ENCODE results near the gene GLRX2. TPM values are rescaled to one million over a fixed set of nuclear protein-coding genes. Genes with fewer than 3 reads are reported as not detected.
"Not testable (repeated sequence)": the region's sequence is repeated elsewhere in the genome, so short reads cannot be mapped to it uniquely, and the experiment has no call there.

GLRX2 gene
- total and polyA plus RNA-seq, 4 donors: 3.1 to 25.8 (median 7.8) TPM

DNA sequence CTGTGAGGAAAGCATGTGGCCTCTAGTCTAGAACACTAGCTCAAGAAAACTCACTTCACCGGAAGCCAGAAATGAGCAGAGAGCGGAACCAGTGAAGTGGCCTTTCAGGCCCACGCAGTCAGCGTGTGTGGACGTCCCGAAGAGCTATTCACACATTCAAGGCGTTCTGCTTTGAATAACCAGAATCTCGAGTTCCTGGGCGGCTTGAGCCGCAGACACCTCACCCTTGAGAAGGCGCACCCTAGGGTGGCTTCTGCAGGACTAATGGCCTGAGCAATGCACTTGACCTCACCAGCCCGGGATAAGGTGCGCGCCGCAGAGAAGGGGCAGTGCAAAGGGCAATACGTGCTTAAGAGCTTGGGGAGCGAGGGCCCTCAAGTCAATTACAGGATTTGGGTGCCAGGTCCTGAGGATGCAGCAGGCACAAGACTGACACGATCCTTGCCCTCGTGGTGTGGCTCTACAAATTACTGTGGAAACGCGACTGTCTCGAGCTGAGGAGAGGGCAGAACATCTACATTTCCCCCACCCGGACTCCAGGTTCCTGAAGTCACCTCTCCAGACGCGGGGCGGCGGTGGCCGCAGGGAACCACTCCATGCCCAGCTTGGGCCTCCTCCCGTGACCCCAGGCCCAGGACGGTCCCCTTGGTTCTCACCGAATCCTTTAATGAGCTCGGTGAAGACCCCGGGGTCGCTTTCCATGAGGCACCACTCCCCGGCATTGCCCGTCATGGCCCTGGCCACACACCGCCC lies 46.5 kb downstream of the GLRX2 start:
- peak; percentile 63 for DNase-seq (ENCODE audit: low spot score)
- Histone ChIP-seq H3K27me3 (ENCODE audit: control insufficient read depth in 4 of 4, insufficient read depth in 4 of 4, low read length in 3 of 4) (no peaks in the 10 kb centered on the region), H3K9ac (ENCODE audit: low read depth in 1 of 2, low read length in 2 of 2) (peak overlapping the region; percentile 87 to 97), H3K9me3 (ENCODE audit: control insufficient read depth in 4 of 4, low read length in 3 of 4) (no peaks in the 10 kb centered on the region), H3K27ac (ENCODE audit: low read depth in 1 of 2, low read length in 2 of 2) (peak overlapping the region; percentile 94 to 98), H3K4me3 (ENCODE audit: low read depth in 1 of 3, low read length in 3 of 3) (peak overlapping the region; percentile 85 to 94 (median 89)), H3K4me1 (ENCODE audit: control insufficient read depth in 4 of 4, insufficient read depth in 4 of 4, low read length in 3 of 4) (peaks cover 6 to 27% (median 17%) of the 10 kb centered on the region in 4 donors), H3K36me3 (ENCODE audit: control insufficient read depth in 4 of 4, insufficient read depth in 3 of 4, low read depth in 1 of 4, low read length in 3 of 4) (no peaks in the 10 kb centered on the region)
- under 1% methylated on average over 37 of the region's 37 CpGs for WGBS
- TF ChIP-seq, protein P1, sequence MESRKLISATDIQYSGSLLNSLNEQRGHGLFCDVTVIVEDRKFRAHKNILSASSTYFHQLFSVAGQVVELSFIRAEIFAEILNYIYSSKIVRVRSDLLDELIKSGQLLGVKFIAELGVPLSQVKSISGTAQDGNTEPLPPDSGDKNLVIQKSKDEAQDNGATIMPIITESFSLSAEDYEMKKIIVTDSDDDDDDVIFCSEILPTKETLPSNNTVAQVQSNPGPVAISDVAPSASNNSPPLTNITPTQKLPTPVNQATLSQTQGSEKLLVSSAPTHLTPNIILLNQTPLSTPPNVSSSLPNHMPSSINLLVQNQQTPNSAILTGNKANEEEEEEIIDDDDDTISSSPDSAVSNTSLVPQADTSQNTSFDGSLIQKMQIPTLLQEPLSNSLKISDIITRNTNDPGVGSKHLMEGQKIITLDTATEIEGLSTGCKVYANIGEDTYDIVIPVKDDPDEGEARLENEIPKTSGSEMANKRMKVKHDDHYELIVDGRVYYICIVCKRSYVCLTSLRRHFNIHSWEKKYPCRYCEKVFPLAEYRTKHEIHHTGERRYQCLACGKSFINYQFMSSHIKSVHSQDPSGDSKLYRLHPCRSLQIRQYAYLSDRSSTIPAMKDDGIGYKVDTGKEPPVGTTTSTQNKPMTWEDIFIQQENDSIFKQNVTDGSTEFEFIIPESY (IDR thresholded peaks at IDR 0.05): no peak
- peak in 1 of 2 donors; percentile 23 for TF ChIP-seq GABPA (IDR thresholded peaks at IDR 0.05 in 1 of 2, conservative IDR thresholded peaks at IDR 0.05 in 1 of 2)
- TF ChIP-seq HNF4A (conservative IDR thresholded peaks at IDR 0.05): peak in 1 of 2 donors; percentile 9
- TF ChIP-seq EGR1 (IDR thresholded peaks at IDR 0.05; ENCODE audit: low read depth in 2 of 2): no peak

DNA sequence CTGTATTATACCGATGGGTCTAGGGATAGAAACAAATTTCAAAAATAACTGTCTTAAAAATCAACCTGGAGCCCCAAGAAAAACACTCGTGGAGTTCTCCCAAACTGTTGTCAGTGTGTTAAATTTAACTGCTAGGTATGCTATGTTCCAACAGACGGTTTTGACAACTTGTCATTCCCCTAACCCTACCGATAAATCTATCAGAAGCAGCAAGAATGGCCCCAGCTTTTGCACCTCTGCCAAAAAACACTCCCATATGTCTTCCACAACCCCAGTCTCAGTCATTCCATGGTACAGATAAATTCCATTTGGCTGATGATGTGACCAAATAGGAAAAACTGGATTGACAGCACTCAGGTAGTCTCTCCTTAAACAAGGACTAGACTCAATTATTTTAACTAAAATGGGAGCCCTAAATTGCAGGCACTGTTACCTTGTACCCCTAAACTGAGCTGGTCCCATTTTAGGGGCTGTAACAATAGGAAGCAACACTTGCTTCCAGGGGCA lies 51.0 kb downstream of the GLRX2 start:
- Histone ChIP-seq H3K36me3 (ENCODE audit: control insufficient read depth in 4 of 4, insufficient read depth in 3 of 4, low read depth in 1 of 4, low read length in 3 of 4) (peaks cover 0 to 8% (median 2%) of the 10 kb centered on the region in 4 donors), H3K4me3 (ENCODE audit: low read depth in 1 of 3, low read length in 3 of 3) (no peak overlapping the region), H3K4me1 (ENCODE audit: control insufficient read depth in 4 of 4, insufficient read depth in 4 of 4, low read length in 3 of 4) (peaks cover 0 to 14% (median 8%) of the 10 kb centered on the region in 4 donors), H3K27ac (ENCODE audit: low read depth in 1 of 2, low read length in 2 of 2) (no peak overlapping the region), H3K9ac (ENCODE audit: low read depth in 1 of 2, low read length in 2 of 2) (no peak overlapping the region), H3K9me3 (ENCODE audit: control insufficient read depth in 4 of 4, low read length in 3 of 4) (no peaks in the 10 kb centered on the region), H3K27me3 (ENCODE audit: control insufficient read depth in 4 of 4, insufficient read depth in 4 of 4, low read length in 3 of 4) (no peaks in the 10 kb centered on the region)
- DNase-seq (ENCODE audit: low spot score): no peak
- 94% methylated on average over 4 of the region's 4 CpGs for WGBS
- TF ChIP-seq, protein P1 (IDR thresholded peaks at IDR 0.05): no peak
- no peak for TF ChIP-seq GABPA (IDR thresholded peaks at IDR 0.05 in 1 of 2, conservative IDR thresholded peaks at IDR 0.05 in 1 of 2)
- TF ChIP-seq HNF4G (IDR thresholded peaks at IDR 0.05): no peak
- TF ChIP-seq EGR1 (IDR thresholded peaks at IDR 0.05; ENCODE audit: low read depth in 2 of 2): no peak
- no peak for TF ChIP-seq TAF1 (conservative IDR thresholded peaks at IDR 0.05)
- TF ChIP-seq, protein P2, sequence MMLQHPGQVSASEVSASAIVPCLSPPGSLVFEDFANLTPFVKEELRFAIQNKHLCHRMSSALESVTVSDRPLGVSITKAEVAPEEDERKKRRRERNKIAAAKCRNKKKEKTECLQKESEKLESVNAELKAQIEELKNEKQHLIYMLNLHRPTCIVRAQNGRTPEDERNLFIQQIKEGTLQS (IDR thresholded peaks at IDR 0.05): no peak
- TF ChIP-seq SP1 (IDR thresholded peaks at IDR 0.05): no peak
- no peak for TF ChIP-seq RXRA (IDR thresholded peaks at IDR 0.05)
- no peak for TF ChIP-seq FOXA1 (IDR thresholded peaks at IDR 0.05)
- no peak for TF ChIP-seq JUND (IDR thresholded peaks at IDR 0.05)
- no peak for TF ChIP-seq FOXA2 (IDR thresholded peaks at IDR 0.05)
- TF ChIP-seq YY1 (IDR thresholded peaks at IDR 0.05): no peak
- TF ChIP-seq, protein P3, sequence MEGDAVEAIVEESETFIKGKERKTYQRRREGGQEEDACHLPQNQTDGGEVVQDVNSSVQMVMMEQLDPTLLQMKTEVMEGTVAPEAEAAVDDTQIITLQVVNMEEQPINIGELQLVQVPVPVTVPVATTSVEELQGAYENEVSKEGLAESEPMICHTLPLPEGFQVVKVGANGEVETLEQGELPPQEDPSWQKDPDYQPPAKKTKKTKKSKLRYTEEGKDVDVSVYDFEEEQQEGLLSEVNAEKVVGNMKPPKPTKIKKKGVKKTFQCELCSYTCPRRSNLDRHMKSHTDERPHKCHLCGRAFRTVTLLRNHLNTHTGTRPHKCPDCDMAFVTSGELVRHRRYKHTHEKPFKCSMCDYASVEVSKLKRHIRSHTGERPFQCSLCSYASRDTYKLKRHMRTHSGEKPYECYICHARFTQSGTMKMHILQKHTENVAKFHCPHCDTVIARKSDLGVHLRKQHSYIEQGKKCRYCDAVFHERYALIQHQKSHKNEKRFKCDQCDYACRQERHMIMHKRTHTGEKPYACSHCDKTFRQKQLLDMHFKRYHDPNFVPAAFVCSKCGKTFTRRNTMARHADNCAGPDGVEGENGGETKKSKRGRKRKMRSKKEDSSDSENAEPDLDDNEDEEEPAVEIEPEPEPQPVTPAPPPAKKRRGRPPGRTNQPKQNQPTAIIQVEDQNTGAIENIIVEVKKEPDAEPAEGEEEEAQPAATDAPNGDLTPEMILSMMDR (IDR thresholded peaks at IDR 0.05; ENCODE audit: low read depth, low read length, missing input control): no peak
- TF ChIP-seq, protein P4, sequence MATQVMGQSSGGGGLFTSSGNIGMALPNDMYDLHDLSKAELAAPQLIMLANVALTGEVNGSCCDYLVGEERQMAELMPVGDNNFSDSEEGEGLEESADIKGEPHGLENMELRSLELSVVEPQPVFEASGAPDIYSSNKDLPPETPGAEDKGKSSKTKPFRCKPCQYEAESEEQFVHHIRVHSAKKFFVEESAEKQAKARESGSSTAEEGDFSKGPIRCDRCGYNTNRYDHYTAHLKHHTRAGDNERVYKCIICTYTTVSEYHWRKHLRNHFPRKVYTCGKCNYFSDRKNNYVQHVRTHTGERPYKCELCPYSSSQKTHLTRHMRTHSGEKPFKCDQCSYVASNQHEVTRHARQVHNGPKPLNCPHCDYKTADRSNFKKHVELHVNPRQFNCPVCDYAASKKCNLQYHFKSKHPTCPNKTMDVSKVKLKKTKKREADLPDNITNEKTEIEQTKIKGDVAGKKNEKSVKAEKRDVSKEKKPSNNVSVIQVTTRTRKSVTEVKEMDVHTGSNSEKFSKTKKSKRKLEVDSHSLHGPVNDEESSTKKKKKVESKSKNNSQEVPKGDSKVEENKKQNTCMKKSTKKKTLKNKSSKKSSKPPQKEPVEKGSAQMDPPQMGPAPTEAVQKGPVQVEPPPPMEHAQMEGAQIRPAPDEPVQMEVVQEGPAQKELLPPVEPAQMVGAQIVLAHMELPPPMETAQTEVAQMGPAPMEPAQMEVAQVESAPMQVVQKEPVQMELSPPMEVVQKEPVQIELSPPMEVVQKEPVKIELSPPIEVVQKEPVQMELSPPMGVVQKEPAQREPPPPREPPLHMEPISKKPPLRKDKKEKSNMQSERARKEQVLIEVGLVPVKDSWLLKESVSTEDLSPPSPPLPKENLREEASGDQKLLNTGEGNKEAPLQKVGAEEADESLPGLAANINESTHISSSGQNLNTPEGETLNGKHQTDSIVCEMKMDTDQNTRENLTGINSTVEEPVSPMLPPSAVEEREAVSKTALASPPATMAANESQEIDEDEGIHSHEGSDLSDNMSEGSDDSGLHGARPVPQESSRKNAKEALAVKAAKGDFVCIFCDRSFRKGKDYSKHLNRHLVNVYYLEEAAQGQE (IDR thresholded peaks at IDR 0.05): no peak
- no peak for TF ChIP-seq NR2F2 (IDR thresholded peaks at IDR 0.05)
- no peak for TF ChIP-seq RAD21 (IDR thresholded peaks at IDR 0.05)
- TF ChIP-seq, protein P5, sequence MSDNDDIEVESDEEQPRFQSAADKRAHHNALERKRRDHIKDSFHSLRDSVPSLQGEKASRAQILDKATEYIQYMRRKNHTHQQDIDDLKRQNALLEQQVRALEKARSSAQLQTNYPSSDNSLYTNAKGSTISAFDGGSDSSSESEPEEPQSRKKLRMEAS (IDR thresholded peaks at IDR 0.05): no peak
- TF ChIP-seq HNF4A (conservative IDR thresholded peaks at IDR 0.05): no peak

DNA sequence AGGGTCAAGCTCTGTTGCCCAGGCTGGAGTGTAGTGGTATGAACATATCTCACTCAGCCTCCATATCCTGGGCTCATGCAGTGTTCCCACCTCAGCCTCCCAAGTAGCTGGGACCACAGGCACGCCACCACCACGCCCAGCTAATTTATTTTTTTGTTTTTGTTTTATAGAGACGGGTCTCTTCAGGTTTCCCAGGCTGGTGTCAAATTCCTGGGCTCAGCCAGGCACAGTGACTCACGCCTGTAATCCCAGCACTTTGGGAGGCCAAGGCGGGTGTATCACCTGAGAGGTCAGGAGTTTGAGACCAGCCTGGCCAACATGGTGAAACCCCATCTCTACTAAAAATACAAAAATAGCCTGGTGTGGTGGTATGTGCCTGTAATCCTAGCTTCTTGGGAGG lies 56.3 kb downstream of the GLRX2 start:
- peaks cover 2 to 12% (median 5%) of the 10 kb centered on the region in 4 donors for H3K36me3 ChIP-seq (ENCODE audit: control insufficient read depth in 4 of 4, insufficient read depth in 3 of 4, low read depth in 1 of 4, low read length in 3 of 4)

More for the DNA sequence above, 56.3 kb downstream of the GLRX2 start:
- H3K4me3 ChIP-seq (ENCODE audit: low read depth in 1 of 3, low read length in 3 of 3); H3K4me1 ChIP-seq (ENCODE audit: control insufficient read depth in 4 of 4, insufficient read depth in 4 of 4, low read length in 3 of 4); H3K27ac ChIP-seq (ENCODE audit: low read depth in 1 of 2, low read length in 2 of 2); H3K9ac ChIP-seq (ENCODE audit: low read depth in 1 of 2, low read length in 2 of 2); H3K27me3 ChIP-seq (ENCODE audit: control insufficient read depth in 4 of 4, insufficient read depth in 4 of 4, low read length in 3 of 4); DNase-seq (ENCODE audit: low spot score); H3K9me3 ChIP-seq (ENCODE audit: control insufficient read depth in 4 of 4, low read length in 3 of 4): not testable (repeated sequence)
- 97% methylated on average over 5 of the region's 5 CpGs for WGBS

Measured in liver (tissue), 9 donors.